Measurements from ENCODE around the gene YTHDF2. TPM values are rescaled to one million over a fixed set of nuclear protein-coding genes. Genes with fewer than 3 reads are reported as not detected.

YTHDF2 gene
- total RNA-seq, 1 experiment from 2014 or later = 200 TPM

DNA sequence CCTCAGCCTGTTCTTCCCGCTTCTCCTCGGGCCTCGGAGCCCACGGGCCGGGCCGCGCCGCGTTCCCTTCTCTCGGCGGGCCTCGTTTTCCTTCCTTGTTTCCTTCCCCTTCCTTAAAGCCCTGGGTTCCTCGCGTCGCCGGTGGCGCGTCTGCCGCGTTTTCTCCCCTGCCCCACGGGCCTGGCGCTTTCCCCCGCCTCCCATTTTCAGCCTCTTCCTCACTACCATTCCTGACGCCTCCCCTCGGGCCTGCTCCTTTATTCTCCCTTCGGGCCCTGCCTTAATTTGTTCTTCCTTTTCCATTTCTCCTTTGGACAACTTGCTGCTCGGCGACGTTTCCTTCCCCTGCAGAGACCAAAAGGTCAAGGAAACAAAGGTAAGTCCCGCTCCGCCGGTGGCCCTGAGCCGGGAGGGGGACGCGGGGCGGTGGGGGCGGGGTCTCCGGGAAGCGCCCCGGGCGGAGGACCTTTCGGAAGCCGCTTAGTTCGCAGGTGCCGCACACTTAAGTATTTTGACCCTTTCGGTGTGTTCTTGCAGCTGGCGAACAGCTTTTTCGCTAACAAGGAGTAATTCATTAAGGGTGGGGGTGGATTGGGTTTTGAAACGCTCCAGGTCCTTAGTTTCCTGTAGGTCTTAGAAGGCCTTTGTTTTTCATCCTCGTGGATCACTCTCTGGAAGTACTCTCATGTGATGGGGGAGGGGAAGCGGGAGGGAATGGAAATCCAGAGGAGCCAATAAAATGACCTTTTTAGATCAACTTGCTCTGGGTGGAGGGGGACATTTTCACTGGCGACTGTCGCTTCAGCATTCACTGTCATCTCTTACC lies 780 bp downstream of the YTHDF2 start:
- peaks cover 0 to 3% of the 10 kb centered on the region in 2 experiments; a peak in 2 of 5 replicates for H3K9me3 Mint-ChIP-seq
- no peaks in the 10 kb centered on the region; the same call in 1 of the 2 replicates for H3K27me3 Mint-ChIP-seq (ENCODE audit: low read depth)
- Histone ChIP-seq H3K4ac (ENCODE audit: low read depth, low read length) (peak overlapping the region; percentile 91), H3K23ac (ENCODE audit: insufficient read length, low read depth, low read length) (no peak overlapping the region), H3K56ac (ENCODE audit: insufficient read length, low read depth, low read length) (peak overlapping the region; percentile 51), H3K27ac (ENCODE audit: insufficient read length, low read depth, low read length) (peak overlapping the region; percentile 66), H3K79me1 (ENCODE audit: insufficient read depth, low read depth, low read length, poor library complexity, severe bottlenecking) (no peaks in the 10 kb centered on the region), H2BK15ac (ENCODE audit: low read depth, low read length) (no peak overlapping the region), H3K4me1 (ENCODE audit: insufficient read depth, low read length) (no peaks in the 10 kb centered on the region; the same call in 1 of the 2 replicates), H3T11ph (ENCODE audit: low read length) (no peak overlapping the region), H4K20me1 (ENCODE audit: control insufficient read depth, insufficient read depth, insufficient read length) (no peaks in the 10 kb centered on the region), H3K79me2 (ENCODE audit: insufficient read depth, low read length) (peaks cover 30% of the 10 kb centered on the region; the same call in 1 of the 2 replicates), H4K91ac (ENCODE audit: insufficient read length, low read depth, low read length) (peak overlapping the region; percentile 97), H2BK5ac (ENCODE audit: insufficient read length, low read length) (peak overlapping the region; percentile 76), H2BK120ac (ENCODE audit: low read depth, low read length, poor library complexity, severe bottlenecking) (peak overlapping the region; percentile 29), H2AK5ac (ENCODE audit: insufficient read length, low read length) (peak overlapping the region; percentile 44), H3K9me3 (ENCODE audit: control insufficient read depth, low read depth, low read length) (no peaks in the 10 kb centered on the region), H3K27me3 (ENCODE audit: insufficient read depth, low read length) (no peaks in the 10 kb centered on the region), H3K23me2 (ENCODE audit: insufficient read length, low read depth, low read length, poor library complexity, severe bottlenecking) (no peaks in the 10 kb centered on the region), H2BK12ac (ENCODE audit: insufficient read length, low read depth, low read length) (no peak overlapping the region), H4K5ac (ENCODE audit: insufficient read length, low read depth, low read length) (peak overlapping the region; percentile 91), H2BK20ac (ENCODE audit: low read depth, low read length, poor library complexity, severe bottlenecking) (no peak overlapping the region), H3K9ac (ENCODE audit: extremely low read depth, insufficient read length, low read length) (peak overlapping the region; percentile 98), H3K14ac (ENCODE audit: insufficient read depth, low read length) (peak overlapping the region; percentile 96), H3K18ac (ENCODE audit: insufficient read length, low read depth, low read length) (peak overlapping the region; percentile 93), H4K8ac (replicated peaks; ENCODE audit: insufficient read length, low read depth, low read length) (no peak overlapping the region), H3K4me2 (ENCODE audit: insufficient read depth, insufficient read length, low read length) (peak overlapping the region; percentile 73), H2AFZ (ENCODE audit: low read length) (no peak overlapping the region)
- peak overlapping the region; percentile 94 to 97 for H3K4me3 Mint-ChIP-seq
- WGBS (ENCODE audit: extremely low coverage, insufficient read length, low lambda C conversion rate) = no CpG with 5 or more reads among the region's 53 CpGs
- TF ChIP-seq CTCF (conservative IDR thresholded peaks at IDR 0.05) = no peak
- H3K27ac Mint-ChIP-seq = peak overlapping the region; percentile 99 to 100 (median 100)
- peaks cover 42 to 52% (median 47%) of the 10 kb centered on the region in 3 experiments for H3K36me3 Mint-ChIP-seq (ENCODE audit: insufficient read depth in 1 of 3, low read depth in 3 of 3)
- peak; percentile 76 for DNase-seq
- H3K4me1 Mint-ChIP-seq = peaks cover 45 to 47% of the 10 kb centered on the region in 2 experiments

Data from H9 (cell line).